Bronchial epithelial cell (primary cell): ENCODE measurements around the gene DLGAP1. TPM values are rescaled to one million over a fixed set of nuclear protein-coding genes. Genes with fewer than 3 reads are reported as not detected.

ENCODE experiments used
- DNase-seq: peaks from one replicate; pipeline ENCODE4 v3.0.0-alpha.2; 2010; ENCODE audit warnings: low read depth
- FAIRE-seq: peaks from 2 replicates; lab custom pipeline; 2011; peaks lifted over from hg19 to GRCh38; lab: Jason Lieb, UNC
- H3K27me3 ChIP-seq: 2 replicates; pipeline ENCODE4 v1.5.1; 2011; ENCODE audit warnings: low read length; ENCODE audit not compliant: control insufficient read depth, insufficient read depth
- H3K36me3 ChIP-seq: 2 replicates; pipeline ENCODE4 v1.5.1; 2011; ENCODE audit warnings: low read length; ENCODE audit not compliant: control insufficient read depth, insufficient read depth
- H3K4me3 ChIP-seq: 2 replicates; pipeline ENCODE4 v1.5.1; 2011; ENCODE audit warnings: mild to moderate bottlenecking, low read depth, low read length, control low read depth
- CTCF ChIP-seq: IDR thresholded peaks from 2 replicates; pipeline ENCODE4 v1.5.1; 2011; ENCODE audit warnings: mild to moderate bottlenecking, moderate library complexity, low read length, control low read depth, inconsistent platforms; ENCODE audit not compliant: insufficient read depth, severe bottlenecking
- total RNA-seq: library from RNA; depleted of rRNA; stranded (reverse); fragments of >200 nt; gene quantifications from 2 replicates; pipeline ENCODE4 v1.2.1, GENCODE V29; 2014

DLGAP1 gene
- total RNA-seq, 1 donor from 2014 or later, result not detected

- DNase-seq, result no peak
- no peaks in the 10 kb centered on the region for H3K27me3 ChIP-seq
- H3K36me3 ChIP-seq, result no peaks in the 10 kb centered on the region
- TF ChIP-seq CTCF, result no peak
- no peak overlapping the region for H3K4me3 ChIP-seq
- FAIRE-seq, result no peak
These were observed 273.1 kb downstream of the DLGAP1 start for GRCh38 chr18:4181882-4182568.

GRCh38 chr18:4181086-4181485 lies 274.0 kb downstream of the DLGAP1 start:
- H3K36me3 ChIP-seq, result no peaks in the 10 kb centered on the region
- FAIRE-seq (no peak), DNase-seq (no peak)
- TF ChIP-seq CTCF, result no peak
- H3K27me3 ChIP-seq, result no peaks in the 10 kb centered on the region
- H3K4me3 ChIP-seq, result no peak overlapping the region

- FAIRE-seq, result no peak
- H3K36me3 ChIP-seq, result no peaks in the 10 kb centered on the region
These were observed 282.7 kb downstream of the DLGAP1 start for GRCh38 chr18:4172196-4173100.

GRCh38 chr18:4157352-4157751 lies 297.8 kb downstream of the DLGAP1 start:
- FAIRE-seq (no peak), DNase-seq (no peak)
- Histone ChIP-seq H3K4me3 (no peak overlapping the region), H3K36me3 (no peaks in the 10 kb centered on the region), H3K27me3 (no peaks in the 10 kb centered on the region)
- TF ChIP-seq CTCF, result no peak

More at GRCh38 chr18:4172196-4173100, 282.7 kb downstream of the DLGAP1 start:
- no peak overlapping the region for H3K4me3 ChIP-seq
- DNase-seq, result no peak
- no peak for TF ChIP-seq CTCF
- H3K27me3 ChIP-seq, result no peaks in the 10 kb centered on the region

GRCh38 chr18:4146797-4147196 lies 308.3 kb downstream of the DLGAP1 start:
- FAIRE-seq (no peak), DNase-seq (no peak)
- H3K36me3 ChIP-seq, result no peaks in the 10 kb centered on the region
- TF ChIP-seq CTCF, result no peak
- no peak overlapping the region for H3K4me3 ChIP-seq
- no peaks in the 10 kb centered on the region for H3K27me3 ChIP-seq
